WTC11 (cell line): ENCODE data around the gene RPS6KA2. TPM values are rescaled to one million over a fixed set of nuclear protein-coding genes. Genes with fewer than 3 reads are reported as not detected.

Source experiments
- ATAC-seq: fragments of 200-7000 bp; cut with Tn5 transposase; 2 replicates; pipeline ENCODE4 v1.10.0; 2021; ENCODE audit warnings: mild to moderate bottlenecking, moderate library complexity
- CTCF ChIA-PET: fragments of 300-600 bp; sonication (Branson Sonifier 250); formaldehyde crosslinking; loops from one replicate; lab custom pipeline; 2021; ENCODE audit warnings: antibody characterized with exemption; lab: Charles Lee
- POLR2A ChIA-PET: fragments of 350-600 bp; sonication (Branson Sonifier 250); formaldehyde crosslinking; loops from one replicate; lab custom pipeline; 2021; ENCODE audit warnings: antibody characterized with exemption; lab: Charles Lee
- DNase-seq: peaks from one replicate; pipeline ENCODE4 v3.0.0; 2021; ENCODE audit warnings: low spot score
- H3K27ac Mint-ChIP-seq: 2 replicates; pipeline ENCODE4 v1.8.0; 2021; ENCODE audit warnings: mixed read lengths
- H3K27me3 Mint-ChIP-seq: 2 replicates; pipeline ENCODE4 v1.8.0; 2021; ENCODE audit warnings: low read depth, mild to moderate bottlenecking, moderate library complexity, mixed read lengths
- H3K36me3 Mint-ChIP-seq: 2 replicates; pipeline ENCODE4 v1.8.0; 2021; ENCODE audit warnings: mixed read lengths
- H3K4me1 Mint-ChIP-seq: 2 replicates; pipeline ENCODE4 v1.8.0; 2022; ENCODE audit warnings: mixed read lengths
- H3K4me3 Mint-ChIP-seq: 2 replicates; pipeline ENCODE4 v1.8.0; 2021; ENCODE audit warnings: mild to moderate bottlenecking, moderate library complexity, mixed read lengths
- H3K9me3 Mint-ChIP-seq: 2 replicates; pipeline ENCODE4 v1.8.0; 2021; ENCODE audit warnings: mixed read lengths
- EMX1 ChIP-seq: fragments of 250-450 bp; sonication (Bioruptor Pico); IDR thresholded peaks from 2 replicates; pipeline ENCODE4 v1.8.0; 2021; ENCODE audit warnings: mild to moderate bottlenecking
- FOXK1 ChIP-seq: sonication (generic); formaldehyde crosslinking; IDR thresholded peaks from 2 replicates; pipeline ENCODE4 v1.8.0; 2022; ENCODE audit warnings: mild to moderate bottlenecking, moderate library complexity, missing genetic modification reagents
- JUN ChIP-seq: sonication (generic); formaldehyde crosslinking; IDR thresholded peaks from 2 replicates; pipeline ENCODE4 v1.8.0; 2023; ENCODE audit warnings: mild to moderate bottlenecking, missing genetic modification reagents
- KAT7 ChIP-seq: sonication (generic); formaldehyde crosslinking; IDR thresholded peaks from 2 replicates; pipeline ENCODE4 v1.8.1; 2023; ENCODE audit warnings: missing genetic modification reagents, mild to moderate bottlenecking, borderline replicate concordance
- MYBL2 ChIP-seq: sonication (generic); formaldehyde crosslinking; IDR thresholded peaks from 2 replicates; pipeline ENCODE4 v1.8.1; 2023; ENCODE audit warnings: mild to moderate bottlenecking, moderate library complexity, missing genetic modification reagents
- NFE2L1 ChIP-seq: sonication (generic); formaldehyde crosslinking; IDR thresholded peaks from 2 replicates; pipeline ENCODE4 v1.8.1; 2023; ENCODE audit warnings: missing genetic modification reagents
- TEAD4 ChIP-seq: sonication (generic); formaldehyde crosslinking; IDR thresholded peaks from 2 replicates; pipeline ENCODE4 v1.8.0; 2022; ENCODE audit warnings: mild to moderate bottlenecking, missing genetic modification reagents
- ZBTB21 ChIP-seq: sonication (generic); formaldehyde crosslinking; IDR thresholded peaks from 2 replicates; pipeline ENCODE4 v1.8.1; 2023; ENCODE audit warnings: mild to moderate bottlenecking, missing genetic modification reagents, borderline replicate concordance
- ZNF121 ChIP-seq: sonication (generic); formaldehyde crosslinking; IDR thresholded peaks from 2 replicates; pipeline ENCODE4 v1.8.0; 2023; ENCODE audit warnings: missing genetic modification reagents
- ZNF232 ChIP-seq: sonication (generic); formaldehyde crosslinking; IDR thresholded peaks from 2 replicates; pipeline ENCODE4 v1.8.0; 2022; ENCODE audit warnings: mild to moderate bottlenecking, missing genetic modification reagents
- ZNF263 ChIP-seq: sonication (generic); formaldehyde crosslinking; IDR thresholded peaks from 2 replicates; pipeline ENCODE4 v1.8.1; 2022; ENCODE audit warnings: low read depth, mild to moderate bottlenecking, moderate library complexity, missing genetic modification reagents
- ZNF416 ChIP-seq: fragments of 250-450 bp; sonication (Bioruptor Pico); IDR thresholded peaks from 2 replicates; pipeline ENCODE4 v1.9.0; 2021; ENCODE audit warnings: mild to moderate bottlenecking, inconsistent platforms
- ZNF423 ChIP-seq: fragments of 250-450 bp; sonication (Bioruptor Pico); IDR thresholded peaks from 2 replicates; pipeline ENCODE4 v2.1.2; 2022; ENCODE audit warnings: mild to moderate bottlenecking, moderate library complexity
- total RNA-seq: library from RNA; stranded (reverse); gene quantifications from 3 replicates; pipeline ENCODE4 v1.2.3, GENCODE V29; 2021
- TF ChIP-seq, protein P1 (sequence below): sonication (generic); formaldehyde crosslinking; IDR thresholded peaks from 2 replicates; pipeline ENCODE4 v1.8.0; 2023; ENCODE audit warnings: mild to moderate bottlenecking, missing genetic modification reagents
- TF ChIP-seq, protein P2 (sequence below): sonication (generic); formaldehyde crosslinking; IDR thresholded peaks from 2 replicates; pipeline ENCODE4 v1.8.1; 2023; ENCODE audit warnings: mild to moderate bottlenecking, missing genetic modification reagents
- TF ChIP-seq, protein P3 (sequence below): fragments of 250-450 bp; sonication (Bioruptor Pico); IDR thresholded peaks from 2 replicates; pipeline ENCODE4 v1.9.0; 2021; ENCODE audit warnings: mild to moderate bottlenecking, borderline replicate concordance
- TF ChIP-seq, protein P4 (sequence below): sonication (generic); formaldehyde crosslinking; IDR thresholded peaks from 2 replicates; pipeline ENCODE4 v1.8.1; 2023; ENCODE audit warnings: mild to moderate bottlenecking, missing genetic modification reagents, moderate library complexity
- TF ChIP-seq, protein P5 (sequence below): sonication (generic); formaldehyde crosslinking; IDR thresholded peaks from 2 replicates; pipeline ENCODE4 v1.8.0; 2023; ENCODE audit warnings: missing genetic modification reagents
- TF ChIP-seq, protein P6 (sequence below): sonication (generic); formaldehyde crosslinking; IDR thresholded peaks from 2 replicates; pipeline ENCODE4 v1.8.1; 2023; ENCODE audit warnings: mild to moderate bottlenecking, missing genetic modification reagents, borderline replicate concordance
- TF ChIP-seq, protein P7 (sequence below): sonication (generic); formaldehyde crosslinking; IDR thresholded peaks from 2 replicates; pipeline ENCODE4 v1.8.0; 2022; ENCODE audit warnings: mild to moderate bottlenecking, missing genetic modification reagents

RPS6KA2 gene
- total RNA-seq, 1 experiment from 2014 or later = 24.2 TPM

DNA sequence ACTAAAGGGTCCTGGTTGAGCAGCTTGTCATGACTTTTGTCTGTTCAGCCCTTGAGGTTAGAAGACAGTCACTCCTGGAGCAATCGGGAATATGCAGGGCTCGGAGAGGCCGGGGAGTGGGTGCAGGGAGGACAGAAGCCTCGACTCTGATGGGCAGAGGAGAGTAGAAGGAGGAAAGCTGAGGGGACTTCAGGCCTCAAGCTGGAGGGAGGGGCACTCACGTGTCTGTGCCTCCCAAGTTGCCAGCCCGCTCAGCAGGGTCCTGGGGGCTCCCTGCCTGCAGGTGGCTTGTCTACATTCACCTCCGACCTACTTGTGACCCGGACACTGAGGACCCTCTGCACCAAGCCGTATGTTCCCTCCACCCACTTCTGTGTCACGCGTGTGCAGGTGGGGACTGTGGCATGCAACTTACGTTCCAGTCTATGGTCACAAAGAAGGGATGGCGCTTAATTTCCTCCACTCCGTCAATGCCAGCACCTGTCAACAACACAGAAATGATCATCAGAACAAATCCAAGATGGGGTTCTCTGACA lies 157.6 kb downstream of the RPS6KA2 start (continued):
- TF ChIP-seq, protein P1, sequence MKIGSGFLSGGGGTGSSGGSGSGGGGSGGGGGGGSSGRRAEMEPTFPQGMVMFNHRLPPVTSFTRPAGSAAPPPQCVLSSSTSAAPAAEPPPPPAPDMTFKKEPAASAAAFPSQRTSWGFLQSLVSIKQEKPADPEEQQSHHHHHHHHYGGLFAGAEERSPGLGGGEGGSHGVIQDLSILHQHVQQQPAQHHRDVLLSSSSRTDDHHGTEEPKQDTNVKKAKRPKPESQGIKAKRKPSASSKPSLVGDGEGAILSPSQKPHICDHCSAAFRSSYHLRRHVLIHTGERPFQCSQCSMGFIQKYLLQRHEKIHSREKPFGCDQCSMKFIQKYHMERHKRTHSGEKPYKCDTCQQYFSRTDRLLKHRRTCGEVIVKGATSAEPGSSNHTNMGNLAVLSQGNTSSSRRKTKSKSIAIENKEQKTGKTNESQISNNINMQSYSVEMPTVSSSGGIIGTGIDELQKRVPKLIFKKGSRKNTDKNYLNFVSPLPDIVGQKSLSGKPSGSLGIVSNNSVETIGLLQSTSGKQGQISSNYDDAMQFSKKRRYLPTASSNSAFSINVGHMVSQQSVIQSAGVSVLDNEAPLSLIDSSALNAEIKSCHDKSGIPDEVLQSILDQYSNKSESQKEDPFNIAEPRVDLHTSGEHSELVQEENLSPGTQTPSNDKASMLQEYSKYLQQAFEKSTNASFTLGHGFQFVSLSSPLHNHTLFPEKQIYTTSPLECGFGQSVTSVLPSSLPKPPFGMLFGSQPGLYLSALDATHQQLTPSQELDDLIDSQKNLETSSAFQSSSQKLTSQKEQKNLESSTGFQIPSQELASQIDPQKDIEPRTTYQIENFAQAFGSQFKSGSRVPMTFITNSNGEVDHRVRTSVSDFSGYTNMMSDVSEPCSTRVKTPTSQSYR = no peak

DNA sequence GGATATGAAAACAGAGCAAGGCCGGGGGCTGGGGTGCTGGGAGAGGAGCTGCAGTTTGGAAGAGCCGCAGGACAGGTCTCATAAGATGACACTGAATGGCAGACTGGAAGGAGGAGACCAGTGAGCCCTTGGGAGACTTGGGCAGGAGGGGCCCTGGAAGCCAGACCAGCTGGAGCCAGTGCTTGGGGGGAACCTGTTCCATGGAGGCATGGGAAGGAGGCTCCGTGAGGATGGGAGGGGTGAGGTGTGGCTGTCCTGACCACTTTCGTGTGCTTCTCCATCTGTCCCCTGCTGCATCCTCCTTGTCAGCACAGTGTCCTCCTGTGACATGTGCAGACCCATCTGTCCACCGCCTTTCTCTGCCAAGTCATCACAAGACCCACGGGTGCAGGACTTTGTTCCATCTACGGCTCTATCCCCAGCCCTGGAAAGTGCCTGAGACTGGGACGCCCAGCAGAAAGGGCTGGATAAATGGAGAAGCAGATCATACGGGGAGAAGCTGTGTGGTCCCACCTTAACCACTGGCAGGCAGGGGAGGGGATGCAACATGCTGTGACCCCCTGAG lies 159.5 kb downstream of the RPS6KA2 start:
- no peaks in the 10 kb centered on the region for H3K27me3 Mint-ChIP-seq
- H3K9me3 Mint-ChIP-seq = no peaks in the 10 kb centered on the region
- peaks cover 5% of the 10 kb centered on the region; the same call in 1 of the 2 replicates for H3K36me3 Mint-ChIP-seq
- H3K4me3 Mint-ChIP-seq = no peak overlapping the region
- DNase-seq (no peak), ATAC-seq (no peak)
- POLR2A ChIA-PET = no interaction called here
- H3K4me1 Mint-ChIP-seq = no peaks in the 10 kb centered on the region
- no peak overlapping the region for H3K27ac Mint-ChIP-seq
- CTCF ChIA-PET = no interaction called here
- TF ChIP-seq NFE2L1 (CRISPR knock-in tag) (no peak), MYBL2 (CRISPR knock-in tag) (no peak), TEAD4 (CRISPR knock-in tag) (no peak), EMX1 (CRISPR knock-in tag) (no peak), ZNF423 (CRISPR knock-in tag) (no peak), KAT7 (CRISPR knock-in tag) (no peak), ZBTB21 (CRISPR knock-in tag) (no peak), JUN (CRISPR knock-in tag) (no peak), ZNF416 (no peak), ZNF263 (CRISPR knock-in tag) (no peak), FOXK1 (no peak), ZNF232 (CRISPR knock-in tag) (no peak), ZNF121 (CRISPR knock-in tag) (no peak)
- TF ChIP-seq, protein P2, sequence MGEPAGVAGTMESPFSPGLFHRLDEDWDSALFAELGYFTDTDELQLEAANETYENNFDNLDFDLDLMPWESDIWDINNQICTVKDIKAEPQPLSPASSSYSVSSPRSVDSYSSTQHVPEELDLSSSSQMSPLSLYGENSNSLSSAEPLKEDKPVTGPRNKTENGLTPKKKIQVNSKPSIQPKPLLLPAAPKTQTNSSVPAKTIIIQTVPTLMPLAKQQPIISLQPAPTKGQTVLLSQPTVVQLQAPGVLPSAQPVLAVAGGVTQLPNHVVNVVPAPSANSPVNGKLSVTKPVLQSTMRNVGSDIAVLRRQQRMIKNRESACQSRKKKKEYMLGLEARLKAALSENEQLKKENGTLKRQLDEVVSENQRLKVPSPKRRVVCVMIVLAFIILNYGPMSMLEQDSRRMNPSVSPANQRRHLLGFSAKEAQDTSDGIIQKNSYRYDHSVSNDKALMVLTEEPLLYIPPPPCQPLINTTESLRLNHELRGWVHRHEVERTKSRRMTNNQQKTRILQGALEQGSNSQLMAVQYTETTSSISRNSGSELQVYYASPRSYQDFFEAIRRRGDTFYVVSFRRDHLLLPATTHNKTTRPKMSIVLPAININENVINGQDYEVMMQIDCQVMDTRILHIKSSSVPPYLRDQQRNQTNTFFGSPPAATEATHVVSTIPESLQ (CRISPR knock-in tag) = no peak
- TF ChIP-seq, protein P3, sequence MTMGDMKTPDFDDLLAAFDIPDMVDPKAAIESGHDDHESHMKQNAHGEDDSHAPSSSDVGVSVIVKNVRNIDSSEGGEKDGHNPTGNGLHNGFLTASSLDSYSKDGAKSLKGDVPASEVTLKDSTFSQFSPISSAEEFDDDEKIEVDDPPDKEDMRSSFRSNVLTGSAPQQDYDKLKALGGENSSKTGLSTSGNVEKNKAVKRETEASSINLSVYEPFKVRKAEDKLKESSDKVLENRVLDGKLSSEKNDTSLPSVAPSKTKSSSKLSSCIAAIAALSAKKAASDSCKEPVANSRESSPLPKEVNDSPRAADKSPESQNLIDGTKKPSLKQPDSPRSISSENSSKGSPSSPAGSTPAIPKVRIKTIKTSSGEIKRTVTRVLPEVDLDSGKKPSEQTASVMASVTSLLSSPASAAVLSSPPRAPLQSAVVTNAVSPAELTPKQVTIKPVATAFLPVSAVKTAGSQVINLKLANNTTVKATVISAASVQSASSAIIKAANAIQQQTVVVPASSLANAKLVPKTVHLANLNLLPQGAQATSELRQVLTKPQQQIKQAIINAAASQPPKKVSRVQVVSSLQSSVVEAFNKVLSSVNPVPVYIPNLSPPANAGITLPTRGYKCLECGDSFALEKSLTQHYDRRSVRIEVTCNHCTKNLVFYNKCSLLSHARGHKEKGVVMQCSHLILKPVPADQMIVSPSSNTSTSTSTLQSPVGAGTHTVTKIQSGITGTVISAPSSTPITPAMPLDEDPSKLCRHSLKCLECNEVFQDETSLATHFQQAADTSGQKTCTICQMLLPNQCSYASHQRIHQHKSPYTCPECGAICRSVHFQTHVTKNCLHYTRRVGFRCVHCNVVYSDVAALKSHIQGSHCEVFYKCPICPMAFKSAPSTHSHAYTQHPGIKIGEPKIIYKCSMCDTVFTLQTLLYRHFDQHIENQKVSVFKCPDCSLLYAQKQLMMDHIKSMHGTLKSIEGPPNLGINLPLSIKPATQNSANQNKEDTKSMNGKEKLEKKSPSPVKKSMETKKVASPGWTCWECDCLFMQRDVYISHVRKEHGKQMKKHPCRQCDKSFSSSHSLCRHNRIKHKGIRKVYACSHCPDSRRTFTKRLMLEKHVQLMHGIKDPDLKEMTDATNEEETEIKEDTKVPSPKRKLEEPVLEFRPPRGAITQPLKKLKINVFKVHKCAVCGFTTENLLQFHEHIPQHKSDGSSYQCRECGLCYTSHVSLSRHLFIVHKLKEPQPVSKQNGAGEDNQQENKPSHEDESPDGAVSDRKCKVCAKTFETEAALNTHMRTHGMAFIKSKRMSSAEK = no peak
- TF ChIP-seq, protein P4, sequence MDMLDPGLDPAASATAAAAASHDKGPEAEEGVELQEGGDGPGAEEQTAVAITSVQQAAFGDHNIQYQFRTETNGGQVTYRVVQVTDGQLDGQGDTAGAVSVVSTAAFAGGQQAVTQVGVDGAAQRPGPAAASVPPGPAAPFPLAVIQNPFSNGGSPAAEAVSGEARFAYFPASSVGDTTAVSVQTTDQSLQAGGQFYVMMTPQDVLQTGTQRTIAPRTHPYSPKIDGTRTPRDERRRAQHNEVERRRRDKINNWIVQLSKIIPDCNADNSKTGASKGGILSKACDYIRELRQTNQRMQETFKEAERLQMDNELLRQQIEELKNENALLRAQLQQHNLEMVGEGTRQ (CRISPR knock-in tag) = no peak
- TF ChIP-seq, protein P5, sequence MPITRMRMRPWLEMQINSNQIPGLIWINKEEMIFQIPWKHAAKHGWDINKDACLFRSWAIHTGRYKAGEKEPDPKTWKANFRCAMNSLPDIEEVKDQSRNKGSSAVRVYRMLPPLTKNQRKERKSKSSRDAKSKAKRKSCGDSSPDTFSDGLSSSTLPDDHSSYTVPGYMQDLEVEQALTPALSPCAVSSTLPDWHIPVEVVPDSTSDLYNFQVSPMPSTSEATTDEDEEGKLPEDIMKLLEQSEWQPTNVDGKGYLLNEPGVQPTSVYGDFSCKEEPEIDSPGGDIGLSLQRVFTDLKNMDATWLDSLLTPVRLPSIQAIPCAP (CRISPR knock-in tag) = no peak
- TF ChIP-seq, protein P6, sequence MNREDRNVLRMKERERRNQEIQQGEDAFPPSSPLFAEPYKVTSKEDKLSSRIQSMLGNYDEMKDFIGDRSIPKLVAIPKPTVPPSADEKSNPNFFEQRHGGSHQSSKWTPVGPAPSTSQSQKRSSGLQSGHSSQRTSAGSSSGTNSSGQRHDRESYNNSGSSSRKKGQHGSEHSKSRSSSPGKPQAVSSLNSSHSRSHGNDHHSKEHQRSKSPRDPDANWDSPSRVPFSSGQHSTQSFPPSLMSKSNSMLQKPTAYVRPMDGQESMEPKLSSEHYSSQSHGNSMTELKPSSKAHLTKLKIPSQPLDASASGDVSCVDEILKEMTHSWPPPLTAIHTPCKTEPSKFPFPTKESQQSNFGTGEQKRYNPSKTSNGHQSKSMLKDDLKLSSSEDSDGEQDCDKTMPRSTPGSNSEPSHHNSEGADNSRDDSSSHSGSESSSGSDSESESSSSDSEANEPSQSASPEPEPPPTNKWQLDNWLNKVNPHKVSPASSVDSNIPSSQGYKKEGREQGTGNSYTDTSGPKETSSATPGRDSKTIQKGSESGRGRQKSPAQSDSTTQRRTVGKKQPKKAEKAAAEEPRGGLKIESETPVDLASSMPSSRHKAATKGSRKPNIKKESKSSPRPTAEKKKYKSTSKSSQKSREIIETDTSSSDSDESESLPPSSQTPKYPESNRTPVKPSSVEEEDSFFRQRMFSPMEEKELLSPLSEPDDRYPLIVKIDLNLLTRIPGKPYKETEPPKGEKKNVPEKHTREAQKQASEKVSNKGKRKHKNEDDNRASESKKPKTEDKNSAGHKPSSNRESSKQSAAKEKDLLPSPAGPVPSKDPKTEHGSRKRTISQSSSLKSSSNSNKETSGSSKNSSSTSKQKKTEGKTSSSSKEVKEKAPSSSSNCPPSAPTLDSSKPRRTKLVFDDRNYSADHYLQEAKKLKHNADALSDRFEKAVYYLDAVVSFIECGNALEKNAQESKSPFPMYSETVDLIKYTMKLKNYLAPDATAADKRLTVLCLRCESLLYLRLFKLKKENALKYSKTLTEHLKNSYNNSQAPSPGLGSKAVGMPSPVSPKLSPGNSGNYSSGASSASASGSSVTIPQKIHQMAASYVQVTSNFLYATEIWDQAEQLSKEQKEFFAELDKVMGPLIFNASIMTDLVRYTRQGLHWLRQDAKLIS (CRISPR knock-in tag) = no peak
- TF ChIP-seq, protein P7, sequence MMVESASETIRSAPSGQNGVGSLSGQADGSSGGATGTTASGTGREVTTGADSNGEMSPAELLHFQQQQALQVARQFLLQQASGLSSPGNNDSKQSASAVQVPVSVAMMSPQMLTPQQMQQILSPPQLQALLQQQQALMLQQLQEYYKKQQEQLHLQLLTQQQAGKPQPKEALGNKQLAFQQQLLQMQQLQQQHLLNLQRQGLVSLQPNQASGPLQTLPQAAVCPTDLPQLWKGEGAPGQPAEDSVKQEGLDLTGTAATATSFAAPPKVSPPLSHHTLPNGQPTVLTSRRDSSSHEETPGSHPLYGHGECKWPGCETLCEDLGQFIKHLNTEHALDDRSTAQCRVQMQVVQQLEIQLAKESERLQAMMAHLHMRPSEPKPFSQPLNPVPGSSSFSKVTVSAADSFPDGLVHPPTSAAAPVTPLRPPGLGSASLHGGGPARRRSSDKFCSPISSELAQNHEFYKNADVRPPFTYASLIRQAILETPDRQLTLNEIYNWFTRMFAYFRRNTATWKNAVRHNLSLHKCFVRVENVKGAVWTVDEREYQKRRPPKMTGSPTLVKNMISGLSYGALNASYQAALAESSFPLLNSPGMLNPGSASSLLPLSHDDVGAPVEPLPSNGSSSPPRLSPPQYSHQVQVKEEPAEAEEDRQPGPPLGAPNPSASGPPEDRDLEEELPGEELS = no peak
